ENCODE data around the gene RUSC1. TPM values are rescaled to one million over a fixed set of nuclear protein-coding genes. Genes with fewer than 3 reads are reported as not detected.

RUSC1 gene
- total RNA-seq, 1 experiment from 2014 or later, result 69.2 TPM

- peak overlapping the region; percentile 96 for H3K27ac ChIP-seq (ENCODE audit: low read depth, low read length)
- peaks cover 15 to 25% of the 10 kb centered on the region in 2 experiments for H3K4me1 ChIP-seq (ENCODE audit: control insufficient read depth in 1 of 2, insufficient read depth in 2 of 2, low read length in 2 of 2)
- POLR2A ChIA-PET, result interaction anchor here (1.2 kb wide), 1 partner anchor 74 kb away, joined by 3 read pairs; no protein-coding TSS in a partner anchor
- H3K79me2 ChIP-seq (ENCODE audit: insufficient read depth, low read length), result peaks cover 39% of the 10 kb centered on the region; the same call in 1 of the 2 replicates
- peak overlapping the region; percentile 100 for H3K4me2 ChIP-seq (ENCODE audit: low read length)
- H2AFZ ChIP-seq (ENCODE audit: low read depth, low read length, poor library complexity, severe bottlenecking), result no peak overlapping the region
- peak overlapping the region; percentile 87 for H3K9ac ChIP-seq (ENCODE audit: low read length)
- no peak for DNase-seq (ENCODE audit: low read depth, low spot score)
- ATAC-seq, result no peak
- no peaks in the 10 kb centered on the region for H3K9me3 ChIP-seq (ENCODE audit: control insufficient read depth in 1 of 2, insufficient read depth in 1 of 2, low read depth in 1 of 2, low read length in 2 of 2)
- no TSS peak for BruUV-seq (replicated peaks)
- TF ChIP-seq POLR2A (IDR thresholded peaks at IDR 0.05; ENCODE audit: borderline replicate concordance, extremely low read depth, insufficient read depth, insufficient read length) (no peak), ZNF274 (IDR thresholded peaks at IDR 0.05; ENCODE audit: low read depth, low read length) (no peak), SRF (IDR thresholded peaks at IDR 0.05; ENCODE audit: low read depth) (no peak), REST (IDR thresholded peaks at IDR 0.05; ENCODE audit: low read depth) (no peak), CTCF (IDR thresholded peaks at IDR 0.05 in 2 of 3, conservative IDR thresholded peaks at IDR 0.05 in 1 of 3; ENCODE audit: borderline replicate concordance in 1 of 3, insufficient read depth in 1 of 3, low read depth in 2 of 3, low read length in 2 of 3) (no peak), TCF7L2 (IDR thresholded peaks at IDR 0.05; ENCODE audit: borderline replicate concordance, extremely low read depth, insufficient read depth, insufficient read length) (no peak), ELF1 (IDR thresholded peaks at IDR 0.05; ENCODE audit: borderline replicate concordance, low read depth) (no peak), ATF3 (IDR thresholded peaks at IDR 0.05) (no peak), ZFX (IDR thresholded peaks at IDR 0.05) (no peak)
- no peaks in the 10 kb centered on the region for H3K9me2 ChIP-seq (ENCODE audit: insufficient read depth)
- H3K36me3 ChIP-seq (ENCODE audit: control insufficient read depth in 1 of 2, insufficient read depth in 2 of 2, low read length in 2 of 2), result peaks cover 18 to 21% of the 10 kb centered on the region in 2 experiments; a peak in 3 of 4 replicates
- RAD21 ChIA-PET (ENCODE audit: low non-redundant PET in 1 of 2, low total read pairs in 2 of 2, uncharacterized antibody in 2 of 2, unreplicated experiment in 2 of 2), result no interaction called here
- CTCF ChIA-PET, result interaction anchor here (1.0 to 3.9 kb wide), 2 partner anchors 47 to 75 kb away, joined by 5 to 44 read pairs; no protein-coding TSS in a partner anchor
- H4K20me1 ChIP-seq (ENCODE audit: insufficient read depth), result no peaks in the 10 kb centered on the region
- intact Hi-C loops (cut with micrococcal nuclease), result loop anchor here (10.0 kb wide), 1 partner anchor 151 kb away; the partner anchor contains the start of genes KRTCAP2 and TRIM46
- H3K27me3 ChIP-seq (ENCODE audit: insufficient read depth, low read length), result no peaks in the 10 kb centered on the region
- H3K4me3 ChIP-seq (replicated peaks in 1 of 2; ENCODE audit: low read depth in 1 of 2, low read length in 2 of 2), result peak overlapping the region; percentile 83 to 96
Measured at GRCh38 chr1:155325603-155325893, 4.9 kb downstream of the RUSC1 start.

Measured in HCT116 (cell line).